Lung (tissue), 12 donors: ENCODE results near the gene AP1G1. TPM values are rescaled to one million over a fixed set of nuclear protein-coding genes. Genes with fewer than 3 reads are reported as not detected.
"Not testable (repeated sequence)": the region's sequence is repeated elsewhere in the genome, so short reads cannot be mapped to it uniquely, and the experiment has no call there.

Experiments
- ATAC-seq: fragments of 200-7000 bp; cut with Tn5 transposase; one replicate; pipeline ENCODE4 v1.9.1; 2020; ENCODE audit warnings: moderate number of reproducible peaks; ENCODE audit not compliant: insufficient read depth, low FRiP score
- DNase-seq, 3 donors: peaks; one replicate each; pipeline ENCODE4 v3.0.0-alpha.2; 2013 to 2017
- H3K27ac ChIP-seq, 2 donors: one replicate each; pipeline ENCODE4 v1.5.1; 2013; ENCODE audit warnings: mild to moderate bottlenecking in 2 of 2, moderate library complexity in 2 of 2, control low read depth in 1 of 2, inconsistent platforms in 1 of 2, low read depth in 1 of 2, low read length in 1 of 2
- H3K27me3 ChIP-seq, 3 donors: one replicate each; pipeline ENCODE4 v1.5.1; 2013; ENCODE audit warnings: low read length in 2 of 3; ENCODE audit not compliant: control insufficient read depth in 3 of 3, insufficient read depth in 3 of 3
- H3K36me3 ChIP-seq, 4 donors: one replicate each; pipeline ENCODE4 v1.5.1; 2013; ENCODE audit warnings: low read length in 4 of 4, mild to moderate bottlenecking in 1 of 4, moderate library complexity in 1 of 4; ENCODE audit not compliant: control insufficient read depth in 4 of 4, insufficient read depth in 4 of 4
- H3K4me1 ChIP-seq, 5 donors: one replicate each; pipeline ENCODE4 v1.5.1; 2013; ENCODE audit warnings: low read length in 5 of 5, mild to moderate bottlenecking in 2 of 5, moderate library complexity in 1 of 5; ENCODE audit not compliant: control insufficient read depth in 5 of 5, insufficient read depth in 5 of 5
- H3K4me3 ChIP-seq: one replicate; pipeline ENCODE4 v1.5.1; 2013; ENCODE audit warnings: mild to moderate bottlenecking, control low read depth, moderate library complexity
- H3K9ac ChIP-seq, 2 donors: one replicate each; pipeline ENCODE4 v1.5.1; 2013; ENCODE audit warnings: low read length in 2 of 2, control low read depth in 1 of 2; ENCODE audit not compliant: insufficient read depth in 1 of 2
- H3K9me3 ChIP-seq, 4 donors: one replicate each; pipeline ENCODE4 v1.5.1; 2013; ENCODE audit warnings: low read length in 3 of 4, mild to moderate bottlenecking in 1 of 4, moderate library complexity in 1 of 4; ENCODE audit not compliant: control insufficient read depth in 4 of 4, insufficient read depth in 3 of 4
- WGBS, 2 donors: extraction: QIAGEN DNeasy Blood & Tissue Kit; methylation state at CpG; one replicate each; pipeline ENCODE4 v1.1.7; 2013; 5-methylcytosine and 5-hydroxymethylcytosine counted together
- polyA plus RNA-seq, 2 donors: library from polyadenylated mRNA; stranded (reverse); fragments of 200-250 nt; gene quantifications; one replicate each; pipeline ENCODE4 v1.2.1, GENCODE V29; 2013
- total RNA-seq, 2 donors: library from RNA; depleted of rRNA in 1 of 2; stranded (reverse); fragments of >200 nt in 1 of 2; gene quantifications; one replicate each; pipeline ENCODE4 v1.2.1, GENCODE V29; 2014 to 2021
- TF ChIP-seq, protein P1 (sequence below): IDR thresholded peaks from 2 replicates; pipeline ENCODE4 v1.5.1; 2012; ENCODE audit warnings: mild to moderate bottlenecking; ENCODE audit errors: control extremely low read depth, extremely low read depth
- donor health status: control.
- donor health status: control.
- donor health status: Bipolar disorder and iron deficiency.
- donor health status: healthy.
- donor health status: DM: yes; HTN: yes; CAD: no.

Gene AP1G1
- total and polyA plus RNA-seq, 4 donors: 14.7 to 136 (median 64.5) TPM

DNA sequence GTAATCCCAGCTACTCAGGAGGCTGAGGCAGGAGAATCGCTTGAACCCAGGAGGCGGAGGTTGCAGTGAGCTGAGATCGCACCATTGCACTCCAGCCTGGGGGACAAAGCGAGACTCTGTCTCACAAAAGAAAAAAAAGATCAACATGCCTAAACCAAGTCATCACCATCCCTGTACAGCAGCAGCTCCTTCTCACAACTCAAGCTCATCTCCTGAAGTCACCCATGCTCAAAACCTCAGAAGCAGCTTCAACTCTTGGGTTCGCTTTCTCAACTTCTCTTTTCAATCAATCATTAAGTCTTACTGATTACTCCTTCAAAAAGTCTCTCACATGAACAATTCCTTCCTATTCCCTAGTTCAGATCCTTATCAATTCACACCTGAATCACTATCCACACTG is 115.5 kb downstream of the AP1G1 start:
- TF ChIP-seq, protein P1, sequence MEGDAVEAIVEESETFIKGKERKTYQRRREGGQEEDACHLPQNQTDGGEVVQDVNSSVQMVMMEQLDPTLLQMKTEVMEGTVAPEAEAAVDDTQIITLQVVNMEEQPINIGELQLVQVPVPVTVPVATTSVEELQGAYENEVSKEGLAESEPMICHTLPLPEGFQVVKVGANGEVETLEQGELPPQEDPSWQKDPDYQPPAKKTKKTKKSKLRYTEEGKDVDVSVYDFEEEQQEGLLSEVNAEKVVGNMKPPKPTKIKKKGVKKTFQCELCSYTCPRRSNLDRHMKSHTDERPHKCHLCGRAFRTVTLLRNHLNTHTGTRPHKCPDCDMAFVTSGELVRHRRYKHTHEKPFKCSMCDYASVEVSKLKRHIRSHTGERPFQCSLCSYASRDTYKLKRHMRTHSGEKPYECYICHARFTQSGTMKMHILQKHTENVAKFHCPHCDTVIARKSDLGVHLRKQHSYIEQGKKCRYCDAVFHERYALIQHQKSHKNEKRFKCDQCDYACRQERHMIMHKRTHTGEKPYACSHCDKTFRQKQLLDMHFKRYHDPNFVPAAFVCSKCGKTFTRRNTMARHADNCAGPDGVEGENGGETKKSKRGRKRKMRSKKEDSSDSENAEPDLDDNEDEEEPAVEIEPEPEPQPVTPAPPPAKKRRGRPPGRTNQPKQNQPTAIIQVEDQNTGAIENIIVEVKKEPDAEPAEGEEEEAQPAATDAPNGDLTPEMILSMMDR: no peak
- H3K36me3 ChIP-seq: peaks cover 4 to 13% (median 6%) of the 10 kb centered on the region in 4 donors
- WGBS, 2 donors: 89 to 95% methylated on average over 5 of the region's 5 CpGs
- no peak for DNase-seq
- no peak overlapping the region for H3K4me3 ChIP-seq
- no peak for ATAC-seq
- H3K27me3 ChIP-seq: no peaks in the 10 kb centered on the region
- no peaks in the 10 kb centered on the region for H3K9me3 ChIP-seq
- H3K4me1 ChIP-seq: no peaks in the 10 kb centered on the region
- no peak overlapping the region for H3K27ac ChIP-seq
- no peak overlapping the region for H3K9ac ChIP-seq

DNA sequence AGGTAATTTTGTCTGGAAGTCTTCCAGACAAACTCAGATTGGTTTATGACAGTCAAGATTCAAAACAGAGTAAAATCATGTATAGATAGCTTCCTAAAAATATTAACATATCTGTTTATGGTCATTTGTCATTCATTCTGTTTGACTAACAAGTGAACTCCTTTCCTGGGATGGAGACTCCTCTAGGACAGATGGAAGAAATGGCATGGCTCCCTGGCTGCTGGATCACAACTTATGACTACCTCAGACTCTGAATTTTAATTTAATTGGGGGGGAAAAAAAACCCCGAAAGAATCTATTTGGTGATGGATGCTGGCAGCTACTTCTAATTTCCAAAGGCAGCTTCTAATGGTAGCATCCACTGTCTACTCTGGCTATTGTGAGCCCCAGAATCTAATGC is 118.7 kb downstream of the AP1G1 start:
- DNase-seq: no peak
- Histone ChIP-seq H3K4me1 (no peaks in the 10 kb centered on the region), H3K4me3 (no peak overlapping the region), H3K27me3 (no peaks in the 10 kb centered on the region), H3K36me3 (peaks cover 5 to 12% (median 8%) of the 10 kb centered on the region in 4 donors), H3K9me3 (no peaks in the 10 kb centered on the region), H3K9ac (no peak overlapping the region), H3K27ac (no peak overlapping the region)
- TF ChIP-seq, protein P1: no peak
- 0% methylated on average over 1 of the region's 1 CpG for WGBS, 2 donors
- ATAC-seq: no peak

DNA sequence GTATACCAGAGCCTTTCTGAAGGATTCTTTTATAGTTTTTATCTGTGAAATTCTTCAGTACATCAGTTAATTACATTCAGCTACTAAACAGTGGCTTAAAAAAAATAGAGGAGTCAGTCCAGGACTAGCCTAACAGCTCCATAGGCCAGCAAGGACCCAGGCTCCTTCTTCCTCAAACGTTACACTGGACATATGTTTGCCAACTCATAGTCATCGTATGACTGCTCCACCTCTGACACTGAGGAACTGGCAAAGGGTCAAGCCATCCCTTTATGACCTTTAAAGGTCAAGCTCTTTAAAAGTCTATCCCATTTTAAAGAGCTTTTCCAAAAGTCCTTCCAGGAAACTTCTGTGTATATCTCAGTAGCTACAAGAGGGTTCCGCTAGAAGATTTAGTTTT is 120.8 kb downstream of the AP1G1 start:
- WGBS, 2 donors: 74 to 75% methylated on average over 3 of the region's 3 CpGs
- no peaks in the 10 kb centered on the region for H3K27me3 ChIP-seq
- no peak overlapping the region for H3K4me3 ChIP-seq

DNA sequence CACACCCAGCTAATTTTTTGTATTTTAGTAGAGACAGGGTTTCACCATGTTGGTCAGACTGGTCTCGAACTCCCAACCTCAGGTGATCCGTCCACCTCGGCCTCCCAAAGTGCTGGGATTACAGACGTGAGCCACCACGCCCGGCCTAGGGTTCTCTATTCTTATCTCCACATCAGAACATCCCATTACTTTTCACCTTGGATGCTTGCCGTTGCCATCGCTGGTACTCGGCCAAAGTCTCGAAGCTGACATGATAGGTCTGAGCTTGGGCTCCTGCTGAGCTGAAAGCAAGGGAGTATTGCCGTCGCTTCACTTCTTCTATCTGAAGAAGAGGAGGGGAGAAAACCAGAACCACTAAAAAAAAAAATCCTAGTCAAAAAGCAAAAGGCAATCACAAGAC is 124.4 kb downstream of the AP1G1 start:
- WGBS, 2 donors: 93 to 99% methylated on average over 12 of the region's 12 CpGs
- ATAC-seq, H3K27ac ChIP-seq, H3K4me1 ChIP-seq, DNase-seq, H3K9me3 ChIP-seq, H3K27me3 ChIP-seq, H3K4me3 ChIP-seq, H3K9ac ChIP-seq: not testable (repeated sequence)
- H3K36me3 ChIP-seq: peaks cover 5 to 13% (median 11%) of the 10 kb centered on the region in 4 donors

More for the DNA sequence above, 120.8 kb downstream of the AP1G1 start:
- TF ChIP-seq, protein P1: no peak
- Histone ChIP-seq H3K4me1 (no peaks in the 10 kb centered on the region), H3K27ac (no peak overlapping the region), H3K9me3 (no peaks in the 10 kb centered on the region), H3K36me3 (peaks cover 5 to 18% (median 11%) of the 10 kb centered on the region in 4 donors), H3K9ac (no peak overlapping the region)
- ATAC-seq (no peak), DNase-seq (no peak)
